ENCODE data around the gene SLC16A12. TPM values are rescaled to one million over a fixed set of nuclear protein-coding genes. Genes with fewer than 3 reads are reported as not detected.

The SLC16A12 gene
- total and polyA plus RNA-seq, 2 donors (not counting 3 experiments of a cell fraction or from before 2014, with no cell fraction given), result not detected

- dilution Hi-C loops (cut with MboI; ENCODE audit: extremely low pct_ligation_motif_present, low sequenced_read_pairs), result no loop called here
- no peak overlapping the region for H3K4me3 ChIP-seq (replicated peaks in 1 of 3; ENCODE audit: insufficient read depth in 1 of 3, low read depth in 1 of 3, low read length in 3 of 3)
- no peaks in the 10 kb centered on the region for H3K79me2 ChIP-seq (ENCODE audit: control insufficient read depth, insufficient read depth, low read length)
- H3K36me3 ChIP-seq (ENCODE audit: control insufficient read depth in 2 of 2, extremely low read depth in 1 of 2, insufficient read depth in 2 of 2, low read length in 2 of 2), result no peaks in the 10 kb centered on the region
- POLR2A ChIA-PET, result no interaction called here
- no peaks in the 10 kb centered on the region for H3K9me3 ChIP-seq (replicated peaks; ENCODE audit: control insufficient read depth, insufficient read depth, low read length)
- H3K4me2 ChIP-seq (ENCODE audit: insufficient read depth, low read length), result no peak overlapping the region
- H3K9me1 ChIP-seq (replicated peaks; ENCODE audit: control insufficient read depth, extremely low read depth, insufficient read depth, low read length), result no peaks in the 10 kb centered on the region
- H4K20me1 ChIP-seq (replicated peaks; ENCODE audit: control insufficient read depth, extremely low read depth, insufficient read depth, low read length), result no peaks in the 10 kb centered on the region
- H2AFZ ChIP-seq (ENCODE audit: low read depth, low read length), result no peak overlapping the region
- H3K9ac ChIP-seq (replicated peaks; ENCODE audit: extremely low read depth, insufficient read depth, low read length), result no peak overlapping the region
- no TSS peak for BruUV-seq (replicated peaks)
- H3K27ac ChIP-seq (ENCODE audit: insufficient read depth, low read depth, low read length), result no peak overlapping the region
- TF ChIP-seq CTCF (IDR thresholded peaks at IDR 0.05; ENCODE audit: extremely low read depth in 1 of 2, insufficient read depth in 1 of 2, low read depth in 1 of 2, low read length in 2 of 2), result no peak
- no peak for TF ChIP-seq JUN (IDR thresholded peaks at IDR 0.05; ENCODE audit: borderline replicate concordance, insufficient read depth, insufficient read length, low read depth)
- TF ChIP-seq POLR2AphosphoS5 (IDR thresholded peaks at IDR 0.05; ENCODE audit: insufficient read depth, low read depth, low read length), result no peak
- TF ChIP-seq FOS (IDR thresholded peaks at IDR 0.05; ENCODE audit: borderline replicate concordance, insufficient read depth, low read length), result no peak
- no peak for TF ChIP-seq POLR2A (IDR thresholded peaks at IDR 0.05; ENCODE audit: low read depth, low read length)
- no peak for TF ChIP-seq GATA2 (IDR thresholded peaks at IDR 0.05; ENCODE audit: insufficient read depth, insufficient read length, low read depth, low read length)
- no peak for TF ChIP-seq EZH2 (IDR thresholded peaks at IDR 0.05; ENCODE audit: borderline replicate concordance, low read depth, low read length, severe bottlenecking)
- TF ChIP-seq MYC (IDR thresholded peaks at IDR 0.05; ENCODE audit: low read depth, low read length), result no peak
- no peak for TF ChIP-seq MAX (IDR thresholded peaks at IDR 0.05; ENCODE audit: insufficient read depth, insufficient read length)
- FAIRE-seq (no peak), DNase-seq (ENCODE audit: low read depth, low spot score) (no peak)
- CTCF ChIA-PET, result interaction anchor here (1.2 kb wide), 1 partner anchor 101 kb away, joined by 4 read pairs; no protein-coding TSS in a partner anchor
- no peaks in the 10 kb centered on the region for H3K4me1 ChIP-seq (ENCODE audit: control insufficient read depth, extremely low read depth, insufficient read depth, low read length)
- H3K27me3 ChIP-seq (ENCODE audit: control insufficient read depth in 2 of 2, insufficient read depth in 2 of 2, low read length in 2 of 2), result peaks cover 0 to 5% of the 10 kb centered on the region in 2 experiments
- intact Hi-C loops (cut with micrococcal nuclease), result loop anchor here (5.0 kb wide), 1 partner anchor 75 kb away; no protein-coding TSS in a partner anchor
Measured at GRCh38 chr10:89566992-89567391, 31.6 kb upstream of the SLC16A12 start.

Data from endothelial cell of umbilical vein (primary cell).